Measurements from ENCODE around the gene LEF1.

LEF1 gene

GRCh38 chr4:108142870-108143269 lies 25.9 kb downstream of the LEF1 start:
- H3K79me1 ChIP-seq (ENCODE audit: low read depth, low read length), result peaks cover 1% of the 10 kb centered on the region
- no peak overlapping the region for H2AK5ac ChIP-seq (ENCODE audit: low read depth, low read length)
- no peak overlapping the region for H3K18ac ChIP-seq (ENCODE audit: low read length)
- H3K4ac ChIP-seq (ENCODE audit: low read length), result no peak overlapping the region
- DNase-seq (ENCODE audit: low spot score), result no peak
- no peaks in the 10 kb centered on the region for H3K27me3 ChIP-seq (ENCODE audit: control insufficient read depth in 3 of 3, insufficient read depth in 3 of 3, low read depth in 1 of 3, low read length in 3 of 3)
- H2BK5ac ChIP-seq (ENCODE audit: low read length), result no peak overlapping the region
- no CpG with 5 or more reads among the region's 2 CpGs for WGBS, 2 donors (ENCODE audit: extremely low coverage in 2 of 2, insufficient read length in 2 of 2, insufficient replicate concordance in 1 of 2)
- H2BK12ac ChIP-seq (ENCODE audit: low read length), result no peak overlapping the region
- no peaks in the 10 kb centered on the region for H3K9me3 ChIP-seq (replicated peaks in 1 of 2; ENCODE audit: control insufficient read depth in 2 of 2, insufficient read depth in 1 of 2, low read depth in 1 of 2, low read length in 2 of 2)
- no peak overlapping the region for H2BK120ac ChIP-seq (ENCODE audit: low read depth, low read length)
- H4K91ac ChIP-seq (ENCODE audit: low read depth, low read length, poor library complexity), result no peak overlapping the region
- no peak overlapping the region for H3K14ac ChIP-seq (ENCODE audit: low read length)
- no peak overlapping the region for H4K8ac ChIP-seq (ENCODE audit: low read depth, low read length)
- H2AFZ ChIP-seq (ENCODE audit: low read length), result no peak overlapping the region
- no peak overlapping the region for H3K23ac ChIP-seq (ENCODE audit: low read depth, low read length, poor library complexity)
- no peak overlapping the region for H3K4me3 ChIP-seq (ENCODE audit: low read length in 2 of 2)
- peaks cover 15 to 19% of the 10 kb centered on the region in 2 donors for H3K4me1 ChIP-seq (ENCODE audit: control insufficient read depth in 2 of 2, insufficient read depth in 1 of 2, low read depth in 1 of 2, low read length in 2 of 2)
- no peak overlapping the region for H3K27ac ChIP-seq (replicated peaks; ENCODE audit: low read length)
- no peaks in the 10 kb centered on the region for H3K36me3 ChIP-seq (replicated peaks in 1 of 2; ENCODE audit: control insufficient read depth in 2 of 2, insufficient read depth in 2 of 2, low read length in 2 of 2)
- no peak overlapping the region for H2BK15ac ChIP-seq (ENCODE audit: low read length)
- H3K9ac ChIP-seq (ENCODE audit: low read depth, low read length, poor library complexity), result no peak overlapping the region
- H3K4me2 ChIP-seq (ENCODE audit: insufficient read depth, low read length, poor library complexity, severe bottlenecking), result no peak overlapping the region

GRCh38 chr4:108141213-108141950 lies 27.4 kb downstream of the LEF1 start:
- H2BK5ac ChIP-seq (ENCODE audit: low read length), result no peak overlapping the region
- no peak overlapping the region for H3K9ac ChIP-seq (ENCODE audit: low read depth, low read length, poor library complexity)
- peaks cover 14 to 19% of the 10 kb centered on the region in 2 donors for H3K4me1 ChIP-seq (ENCODE audit: control insufficient read depth in 2 of 2, insufficient read depth in 1 of 2, low read depth in 1 of 2, low read length in 2 of 2)
- H3K4ac ChIP-seq (ENCODE audit: low read length), result no peak overlapping the region
- no peak overlapping the region for H3K14ac ChIP-seq (ENCODE audit: low read length)
- no peak overlapping the region for H3K4me3 ChIP-seq (ENCODE audit: low read length in 2 of 2)
- no peak overlapping the region for H2AK5ac ChIP-seq (ENCODE audit: low read depth, low read length)
- no peak for DNase-seq (ENCODE audit: low spot score)
- H3K18ac ChIP-seq (ENCODE audit: low read length), result no peak overlapping the region
- H3K27ac ChIP-seq (replicated peaks; ENCODE audit: low read length), result no peak overlapping the region
- H3K4me2 ChIP-seq (ENCODE audit: insufficient read depth, low read length, poor library complexity, severe bottlenecking), result no peak overlapping the region
- H3K27me3 ChIP-seq (ENCODE audit: control insufficient read depth in 3 of 3, insufficient read depth in 3 of 3, low read depth in 1 of 3, low read length in 3 of 3), result no peaks in the 10 kb centered on the region
- no CpG with 5 or more reads among the region's 12 CpGs for WGBS, 2 donors (ENCODE audit: extremely low coverage in 2 of 2, insufficient read length in 2 of 2, insufficient replicate concordance in 1 of 2)
- H3K23ac ChIP-seq (ENCODE audit: low read depth, low read length, poor library complexity), result no peak overlapping the region
- H4K91ac ChIP-seq (ENCODE audit: low read depth, low read length, poor library complexity), result no peak overlapping the region
- H4K8ac ChIP-seq (ENCODE audit: low read depth, low read length), result no peak overlapping the region
- H2BK12ac ChIP-seq (ENCODE audit: low read length), result no peak overlapping the region
- H3K9me3 ChIP-seq (replicated peaks in 1 of 2; ENCODE audit: control insufficient read depth in 2 of 2, insufficient read depth in 1 of 2, low read depth in 1 of 2, low read length in 2 of 2), result no peaks in the 10 kb centered on the region
- H2BK120ac ChIP-seq (ENCODE audit: low read depth, low read length), result no peak overlapping the region
- H3K79me1 ChIP-seq (ENCODE audit: low read depth, low read length), result peaks cover 1% of the 10 kb centered on the region
- H2BK15ac ChIP-seq (ENCODE audit: low read length), result no peak overlapping the region
- no peaks in the 10 kb centered on the region for H3K36me3 ChIP-seq (replicated peaks in 1 of 2; ENCODE audit: control insufficient read depth in 2 of 2, insufficient read depth in 2 of 2, low read length in 2 of 2)
- no peak overlapping the region for H2AFZ ChIP-seq (ENCODE audit: low read length)

- Histone ChIP-seq H3K9me3 (replicated peaks in 1 of 2; ENCODE audit: control insufficient read depth in 2 of 2, insufficient read depth in 1 of 2, low read depth in 1 of 2, low read length in 2 of 2) (no peaks in the 10 kb centered on the region), H4K8ac (ENCODE audit: low read depth, low read length) (no peak overlapping the region), H2BK5ac (ENCODE audit: low read length) (no peak overlapping the region), H3K4me2 (ENCODE audit: insufficient read depth, low read length, poor library complexity, severe bottlenecking) (no peak overlapping the region), H3K9ac (ENCODE audit: low read depth, low read length, poor library complexity) (no peak overlapping the region), H3K4me1 (ENCODE audit: control insufficient read depth in 2 of 2, insufficient read depth in 1 of 2, low read depth in 1 of 2, low read length in 2 of 2) (peaks cover 17 to 23% of the 10 kb centered on the region in 2 donors), H2BK12ac (ENCODE audit: low read length) (no peak overlapping the region), H4K91ac (ENCODE audit: low read depth, low read length, poor library complexity) (no peak overlapping the region), H3K79me1 (ENCODE audit: low read depth, low read length) (peaks cover 1% of the 10 kb centered on the region), H3K4ac (ENCODE audit: low read length) (no peak overlapping the region), H2BK120ac (ENCODE audit: low read depth, low read length) (no peak overlapping the region), H2AFZ (ENCODE audit: low read length) (no peak overlapping the region), H3K14ac (ENCODE audit: low read length) (no peak overlapping the region), H2AK5ac (ENCODE audit: low read depth, low read length) (no peak overlapping the region), H3K23ac (ENCODE audit: low read depth, low read length, poor library complexity) (no peak overlapping the region), H3K27ac (replicated peaks; ENCODE audit: low read length) (no peak overlapping the region), H3K36me3 (replicated peaks in 1 of 2; ENCODE audit: control insufficient read depth in 2 of 2, insufficient read depth in 2 of 2, low read length in 2 of 2) (no peaks in the 10 kb centered on the region), H3K27me3 (ENCODE audit: control insufficient read depth in 3 of 3, insufficient read depth in 3 of 3, low read depth in 1 of 3, low read length in 3 of 3) (no peaks in the 10 kb centered on the region), H2BK15ac (ENCODE audit: low read length) (no peak overlapping the region), H3K4me3 (ENCODE audit: low read length in 2 of 2) (no peak overlapping the region), H3K18ac (ENCODE audit: low read length) (no peak overlapping the region)
- DNase-seq (ENCODE audit: low spot score), result no peak
- no CpG with 5 or more reads among the region's 7 CpGs for WGBS, 2 donors (ENCODE audit: extremely low coverage in 2 of 2, insufficient read length in 2 of 2, insufficient replicate concordance in 1 of 2)
Observed at GRCh38 chr4:108140328-108140727, 28.4 kb downstream of the LEF1 start.

- Histone ChIP-seq H3K9me3 (replicated peaks in 1 of 2; ENCODE audit: control insufficient read depth in 2 of 2, insufficient read depth in 1 of 2, low read depth in 1 of 2, low read length in 2 of 2) (no peaks in the 10 kb centered on the region), H2BK12ac (ENCODE audit: low read length) (no peak overlapping the region), H3K36me3 (replicated peaks in 1 of 2; ENCODE audit: control insufficient read depth in 2 of 2, insufficient read depth in 2 of 2, low read length in 2 of 2) (no peaks in the 10 kb centered on the region), H2BK120ac (ENCODE audit: low read depth, low read length) (no peak overlapping the region), H3K23ac (ENCODE audit: low read depth, low read length, poor library complexity) (no peak overlapping the region), H3K27ac (replicated peaks; ENCODE audit: low read length) (no peak overlapping the region), H2BK15ac (ENCODE audit: low read length) (no peak overlapping the region), H3K4me2 (ENCODE audit: insufficient read depth, low read length, poor library complexity, severe bottlenecking) (no peak overlapping the region), H4K91ac (ENCODE audit: low read depth, low read length, poor library complexity) (no peak overlapping the region), H2AFZ (ENCODE audit: low read length) (no peak overlapping the region), H3K4me1 (ENCODE audit: control insufficient read depth in 2 of 2, insufficient read depth in 1 of 2, low read depth in 1 of 2, low read length in 2 of 2) (peaks cover 16 to 23% of the 10 kb centered on the region in 2 donors), H3K14ac (ENCODE audit: low read length) (no peak overlapping the region), H2BK5ac (ENCODE audit: low read length) (no peak overlapping the region), H3K9ac (ENCODE audit: low read depth, low read length, poor library complexity) (no peak overlapping the region), H3K4ac (ENCODE audit: low read length) (no peak overlapping the region), H3K18ac (ENCODE audit: low read length) (no peak overlapping the region), H3K79me1 (ENCODE audit: low read depth, low read length) (peaks cover 1% of the 10 kb centered on the region), H4K8ac (ENCODE audit: low read depth, low read length) (no peak overlapping the region), H3K4me3 (ENCODE audit: low read length in 2 of 2) (no peak overlapping the region), H2AK5ac (ENCODE audit: low read depth, low read length) (no peak overlapping the region), H3K27me3 (ENCODE audit: control insufficient read depth in 3 of 3, insufficient read depth in 3 of 3, low read depth in 1 of 3, low read length in 3 of 3) (no peaks in the 10 kb centered on the region)
- no CpG with 5 or more reads among the region's 2 CpGs for WGBS, 2 donors (ENCODE audit: extremely low coverage in 2 of 2, insufficient read length in 2 of 2, insufficient replicate concordance in 1 of 2)
- no peak for DNase-seq (ENCODE audit: low spot score)
Observed at GRCh38 chr4:108139089-108139488, 29.6 kb downstream of the LEF1 start.
